Calu3 (cell line): Measurements from ENCODE around the gene RFXANK. TPM values are rescaled to one million over a fixed set of nuclear protein-coding genes. Genes with fewer than 3 reads are reported as not detected.

Source experiments
- BruUV-seq: library from RNA; stranded (reverse); fragments of 400-500 nt; replicated peaks from 2 replicates; lab custom pipeline; 2021; lab: Mats Ljungman, UMichigan
- CTCF ChIA-PET: fragments of 300-600 bp; sonication (Branson Sonifier 250); formaldehyde crosslinking; loops from one replicate; lab custom pipeline; 2022; ENCODE audit warnings: antibody characterized with exemption; lab: Charles Lee
- DNase-seq: peaks from one replicate; pipeline ENCODE4 v3.0.0; 2022
- H3K27ac Mint-ChIP-seq: one replicate; pipeline ENCODE4 v1.8.0; 2022; ENCODE audit warnings: mixed read lengths; ENCODE audit not compliant: unreplicated experiment
- H3K27me3 Mint-ChIP-seq: one replicate; pipeline ENCODE4 v1.8.0; 2022; ENCODE audit warnings: mixed read lengths; ENCODE audit not compliant: unreplicated experiment
- H3K36me3 Mint-ChIP-seq: one replicate; pipeline ENCODE4 v1.8.0; 2022; ENCODE audit warnings: mild to moderate bottlenecking, moderate library complexity, mixed read lengths; ENCODE audit not compliant: insufficient read depth, unreplicated experiment
- H3K4me1 Mint-ChIP-seq: one replicate; pipeline ENCODE4 v1.8.0; 2022; ENCODE audit warnings: mild to moderate bottlenecking, low read depth, mixed read lengths; ENCODE audit not compliant: unreplicated experiment
- H3K4me3 Mint-ChIP-seq: one replicate; pipeline ENCODE4 v1.8.0; 2022; ENCODE audit warnings: mild to moderate bottlenecking, low read depth, moderate library complexity, mixed read lengths; ENCODE audit not compliant: unreplicated experiment
- H3K9me3 Mint-ChIP-seq: one replicate; pipeline ENCODE4 v1.8.0; 2022; ENCODE audit warnings: low read depth, mixed read lengths; ENCODE audit not compliant: unreplicated experiment
- CTCF ChIP-seq: fragments of 200-600 bp; IDR thresholded peaks from one replicate; pipeline ENCODE4 v1.8.0; 2022; ENCODE audit warnings: antibody characterized with exemption; ENCODE audit not compliant: unreplicated experiment
- intact Hi-C: fragments of 100-400 bp; cut with micrococcal nuclease; formaldehyde crosslinking; loops from one replicate; pipeline ENCODE4 v1.10.0; 2022; ENCODE audit not compliant: unreplicated experiment
- total RNA-seq: library from RNA; stranded (reverse); gene quantifications from 2 replicates; pipeline ENCODE4 v1.2.3, GENCODE V29; 2022

The RFXANK gene
- total RNA-seq, 1 experiment from 2014 or later = 63.2 TPM

GRCh38 chr19:19205416-19206410 lies 13.7 kb downstream of the RFXANK start:
- Mint-ChIP-seq H3K27ac (no peak overlapping the region), H3K27me3 (peaks cover 35% of the 10 kb centered on the region), H3K4me1 (no peaks in the 10 kb centered on the region), H3K9me3 (no peaks in the 10 kb centered on the region), H3K36me3 (peaks cover 18% of the 10 kb centered on the region), H3K4me3 (no peak overlapping the region)
- intact Hi-C loops = no loop called here
- CTCF ChIA-PET = no interaction called here
- no peak for DNase-seq
- no peak for TF ChIP-seq CTCF
- no TSS peak for BruUV-seq

- H3K4me3 Mint-ChIP-seq = no peak overlapping the region
- peaks cover 42% of the 10 kb centered on the region for H3K27me3 Mint-ChIP-seq
- no peaks in the 10 kb centered on the region for H3K4me1 Mint-ChIP-seq
- intact Hi-C loops = no loop called here
- no peaks in the 10 kb centered on the region for H3K9me3 Mint-ChIP-seq
- peaks cover 18% of the 10 kb centered on the region for H3K36me3 Mint-ChIP-seq
- no peak for TF ChIP-seq CTCF
- CTCF ChIA-PET = no interaction called here
- DNase-seq = no peak
- H3K27ac Mint-ChIP-seq = no peak overlapping the region
- BruUV-seq = no TSS peak
Measured at GRCh38 chr19:19206938-19207337, 14.9 kb downstream of the RFXANK start.

- no peaks in the 10 kb centered on the region for H3K4me1 Mint-ChIP-seq
- no TSS peak for BruUV-seq
- DNase-seq = no peak
- H3K36me3 Mint-ChIP-seq = peaks cover 8% of the 10 kb centered on the region
- no peak overlapping the region for H3K4me3 Mint-ChIP-seq
- intact Hi-C loops = no loop called here
- H3K9me3 Mint-ChIP-seq = no peaks in the 10 kb centered on the region
- no peak for TF ChIP-seq CTCF
- peaks cover 52% of the 10 kb centered on the region for H3K27me3 Mint-ChIP-seq
- H3K27ac Mint-ChIP-seq = no peak overlapping the region
- CTCF ChIA-PET = interaction anchor here (0.6 kb wide), 1 partner anchor 12 kb away, joined by 5 read pairs; no protein-coding TSS in a partner anchor
Measured at GRCh38 chr19:19207637-19208572, 15.8 kb downstream of the RFXANK start.

- no peaks in the 10 kb centered on the region for H3K9me3 Mint-ChIP-seq
- CTCF ChIA-PET = interaction anchor here (0.7 kb wide), 1 partner anchor 64 kb away, joined by 3 read pairs; no protein-coding TSS in a partner anchor
- H3K4me3 Mint-ChIP-seq = no peak overlapping the region
- no peak overlapping the region for H3K27ac Mint-ChIP-seq
- H3K36me3 Mint-ChIP-seq = no peaks in the 10 kb centered on the region
- BruUV-seq = no TSS peak
- no peak for DNase-seq
- no peak for TF ChIP-seq CTCF
- H3K27me3 Mint-ChIP-seq = peaks cover 67% of the 10 kb centered on the region
- intact Hi-C loops = no loop called here
- no peaks in the 10 kb centered on the region for H3K4me1 Mint-ChIP-seq
Measured at GRCh38 chr19:19209372-19209771, 17.3 kb downstream of the RFXANK start.
